GM12878 (cell line): ENCODE results near the gene GDI2. TPM values are rescaled to one million over a fixed set of nuclear protein-coding genes. Genes with fewer than 3 reads are reported as not detected.

Experiments used
- ATAC-seq: fragments of 200-7000 bp; cut with Tn5 transposase; 3 replicates; pipeline ENCODE4 v1.9.1; 2020; ENCODE audit warnings: mild to moderate bottlenecking, moderate library complexity
- BruUV-seq: library from RNA; stranded (reverse); fragments of 400-500 nt; replicated peaks from 2 replicates; lab custom pipeline; 2021; lab: Mats Ljungman, UMichigan
- CTCF ChIA-PET: fragments of 300-600 bp; sonication (Branson Sonifier 250); formaldehyde crosslinking; extraction: SDS; loops from one replicate; lab custom pipeline; 2021; ENCODE audit warnings: inconsistent platforms; lab: Yijun Ruan, JAX
- POLR2A ChIA-PET: fragments of 350-600 bp; formaldehyde crosslinking; extraction: SDS; loops from one replicate; lab custom pipeline; 2021; ENCODE audit warnings: inconsistent platforms; lab: Charles Lee
- RAD21 ChIA-PET: fragments of 300-600 bp; sonication (Branson Sonifier 250); formaldehyde crosslinking; loops from one replicate; lab custom pipeline; 2023; ENCODE audit warnings: antibody characterized with exemption; ENCODE audit not compliant: unreplicated experiment; lab: Charles Lee
- SMC1A ChIA-PET: fragments of 300-600 bp; sonication (Branson Sonifier 250); formaldehyde crosslinking; loops from one replicate; lab custom pipeline; 2023; ENCODE audit not compliant: unreplicated experiment, uncharacterized antibody; lab: Charles Lee
- DNase-seq: peaks from one replicate; pipeline ENCODE4 v3.0.0-alpha.2; 2011; ENCODE audit warnings: low read depth, low spot score
- FAIRE-seq: peaks from 3 replicates; lab custom pipeline; 2011; peaks lifted over from hg19 to GRCh38; lab: Jason Lieb, UNC
- H2AFZ ChIP-seq: 2 replicates; pipeline ENCODE4 v1.6.0; 2011; ENCODE audit warnings: low read depth, low read length, control low read depth; ENCODE audit not compliant: control insufficient read depth
- H3K27ac ChIP-seq: 2 replicates; pipeline ENCODE4 v1.5.1; 2011; ENCODE audit warnings: control low read depth; ENCODE audit not compliant: control insufficient read depth, insufficient read depth
- H3K27me3 ChIP-seq, 2 experiments: replicated peaks in 1 of 2; 2 replicates each; pipeline versions ENCODE4 v1.6.0 to v1.6.1; 2011; ENCODE audit warnings: low read length in 1 of 2; ENCODE audit not compliant: control insufficient read depth in 2 of 2, insufficient read depth in 2 of 2
- H3K36me3 ChIP-seq, 2 experiments: 2 replicates each; pipeline ENCODE4 v1.5.1; 2011; ENCODE audit warnings: low read length in 1 of 2; ENCODE audit not compliant: control insufficient read depth in 2 of 2, insufficient read depth in 2 of 2
- H3K4me1 ChIP-seq: 2 replicates; pipeline ENCODE4 v1.6.1; 2011; ENCODE audit warnings: mild to moderate bottlenecking, low read length, moderate library complexity, mixed read lengths; ENCODE audit not compliant: control insufficient read depth, insufficient read depth
- H3K4me2 ChIP-seq: 2 replicates; pipeline ENCODE4 v1.6.0; 2011; ENCODE audit warnings: control low read depth; ENCODE audit not compliant: control insufficient read depth, insufficient read depth
- H3K4me3 ChIP-seq: fragments of 200-600 bp; sonication (generic); 2 replicates; pipeline ENCODE4 v1.5.1; 2016
- H3K79me2 ChIP-seq: 2 replicates; pipeline ENCODE4 v1.6.0; 2011; ENCODE audit warnings: low read length; ENCODE audit not compliant: control insufficient read depth, insufficient read depth
- H3K9ac ChIP-seq: 2 replicates; pipeline ENCODE4 v1.8.0; 2011; ENCODE audit warnings: low read length, control low read depth, mixed read lengths; ENCODE audit not compliant: control insufficient read depth, insufficient read depth
- H3K9me3 ChIP-seq: replicated peaks from 3 replicates; pipeline ENCODE4 v1.5.1; 2011; ENCODE audit warnings: mild to moderate bottlenecking, low read length; ENCODE audit not compliant: control insufficient read depth, insufficient read depth
- H4K20me1 ChIP-seq: 2 replicates; pipeline ENCODE4 v1.6.0; 2011; ENCODE audit not compliant: control insufficient read depth, insufficient read depth
- JUND ChIP-seq: IDR thresholded peaks from 2 replicates; pipeline ENCODE4 v1.6.1; 2012; ENCODE audit warnings: low read depth, mild to moderate bottlenecking, low read length, improper control_type of control experiment, moderate library complexity
- MEF2B ChIP-seq: fragments of 450-650 bp; IDR thresholded peaks from 2 replicates; pipeline ENCODE4 v1.6.1; 2018; ENCODE audit warnings: mild to moderate bottlenecking, moderate library complexity; ENCODE audit not compliant: partially characterized antibody, poor library complexity, severe bottlenecking
- MXI1 ChIP-seq: fragments of 150-350 bp; IDR thresholded peaks from 2 replicates; pipeline ENCODE4 v1.6.1; 2011; ENCODE audit warnings: low read depth, mild to moderate bottlenecking, inconsistent platforms, low read length, improper control_type of control experiment
- NFYA ChIP-seq: IDR thresholded peaks from 2 replicates; pipeline ENCODE4 v1.6.1; 2011; ENCODE audit warnings: low read depth, mild to moderate bottlenecking, low read length, improper control_type of control experiment, borderline replicate concordance
- PAX8 ChIP-seq: fragments of 450-650 bp; IDR thresholded peaks from 2 replicates; pipeline ENCODE4 v1.6.1; 2017; ENCODE audit warnings: mild to moderate bottlenecking, moderate library complexity
- POLR2AphosphoS5 ChIP-seq: IDR thresholded peaks from 2 replicates; pipeline ENCODE4 v1.6.1; 2011; ENCODE audit warnings: mild to moderate bottlenecking, low read length, inconsistent platforms
- RBBP5 ChIP-seq: fragments of 200-600 bp; sonication (generic); conservative IDR thresholded peaks from 2 replicates; pipeline ENCODE4 v1.6.1; 2016
- RELA ChIP-seq: fragments of 450-650 bp; IDR thresholded peaks from 2 replicates; pipeline ENCODE4 v1.8.0; 2014; ENCODE audit warnings: borderline replicate concordance; ENCODE audit not compliant: partially characterized antibody
- STAT3 ChIP-seq: IDR thresholded peaks from 2 replicates; pipeline ENCODE4 v1.6.1; 2011; ENCODE audit warnings: low read depth, low read length, improper control_type of control experiment
- WGBS: methylation state at CpG from one replicate; pipeline ENCODE4 v1.1.6; 2016; ENCODE audit warnings: low lambda C conversion rate; ENCODE audit not compliant: insufficient replicate concordance, insufficient coverage; ENCODE audit errors: missing lambda C conversion rate; 5-methylcytosine and 5-hydroxymethylcytosine counted together
- in situ Hi-C: fragments of 300-500 bp; cut with MboI; formaldehyde crosslinking; loops from 9 replicates; pipeline ENCODE4 v1.14.3; 2018; ENCODE audit warnings: mixed read lengths
- intact Hi-C: fragments of 100-400 bp; cut with micrococcal nuclease; formaldehyde crosslinking; loops from one replicate; pipeline ENCODE4 v1.14.2; 2022; ENCODE audit not compliant: unreplicated experiment
- polyA plus RNA-seq, 11 experiments: library from polyadenylated mRNA; depleted of rRNA in 4 of 11; unstranded in 6 of 11; stranded (reverse) in 5 of 11; fragments of >200 nt; fragmentation: Nextera tagmentation in 4 of 11; fragmentation: Illumina TruSeq in 1 of 11; extraction: Ambion mirVana in 4 of 11; extraction: Trizol in 1 of 11; gene quantifications; 1 replicate in 1 of 11; 2 replicates in 10 of 11; pipeline versions ENCODE4 v1.2.1 to v1.2.3, GENCODE V29; 2011 to 2016; ENCODE audit warnings: inconsistent platforms in 2 of 11, missing spikeins in 2 of 11, low read depth in 1 of 11
- total RNA-seq, 4 experiments: library from RNA; depleted of rRNA in 3 of 4; stranded (reverse); fragments of >200 nt in 3 of 4; fragmentation: Illumina TruSeq in 1 of 4; extraction: Trizol in 1 of 4; gene quantifications; 2 replicates each; pipeline versions ENCODE4 v1.2.1 to v1.2.3, GENCODE V29; 2013 to 2021
- TF ChIP-seq, protein P1 (sequence below): IDR thresholded peaks from 2 replicates; pipeline ENCODE4 v1.6.1; 2011; ENCODE audit warnings: low read depth, low read length, improper control_type of control experiment, borderline replicate concordance
- TF ChIP-seq, protein P2 (sequence below): fragments of 450-650 bp; formaldehyde crosslinking; IDR thresholded peaks from 2 replicates; pipeline ENCODE4 v1.5.0; 2022; ENCODE audit warnings: mild to moderate bottlenecking, missing genetic modification characterization

GDI2 gene
- total and polyA plus RNA-seq, 10 of the 15 experiments (the other 5 are each of a cell fraction or from before 2014, with no cell fraction given) = 261 to 395 (median 276) TPM

DNA sequence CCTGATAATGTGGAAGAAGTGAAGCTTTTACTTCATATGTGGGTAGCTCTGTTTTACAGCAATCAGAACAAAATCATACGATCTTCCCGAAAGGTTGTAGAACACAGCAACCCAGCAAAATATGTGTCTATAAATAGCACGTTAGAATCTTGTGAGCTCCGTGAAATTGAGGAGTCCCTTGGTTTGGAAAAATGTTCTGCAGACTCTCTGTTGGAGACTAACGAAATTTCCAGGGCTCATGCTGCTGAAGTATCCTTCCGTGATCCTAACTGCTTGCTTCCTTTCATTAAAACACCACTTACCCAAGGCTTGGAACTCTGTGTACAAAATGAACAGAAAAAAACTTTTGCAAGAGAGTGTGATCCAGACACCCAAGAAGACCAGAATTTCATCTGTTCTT lies 71.1 kb downstream of the GDI2 start:
- BruUV-seq = no TSS peak
- no peaks in the 10 kb centered on the region for H3K9me3 ChIP-seq
- H3K9ac ChIP-seq = no peak overlapping the region
- in situ Hi-C loops (no loop called here), intact Hi-C loops (no loop called here)
- H3K4me3 ChIP-seq = no peak overlapping the region
- ChIA-PET RAD21 (interaction anchor here (0.6 kb wide), 1 partner anchor 103 kb away, joined by 4 read pairs; no protein-coding TSS in a partner anchor), POLR2A (no interaction called here), CTCF (no interaction called here), SMC1A (interaction anchor here (0.8 to 0.9 kb wide), 2 partner anchors 50 to 288 kb away, joined by 4 read pairs; no protein-coding TSS in a partner anchor)
- TF ChIP-seq NFYA = no peak
- TF ChIP-seq, protein P1, sequence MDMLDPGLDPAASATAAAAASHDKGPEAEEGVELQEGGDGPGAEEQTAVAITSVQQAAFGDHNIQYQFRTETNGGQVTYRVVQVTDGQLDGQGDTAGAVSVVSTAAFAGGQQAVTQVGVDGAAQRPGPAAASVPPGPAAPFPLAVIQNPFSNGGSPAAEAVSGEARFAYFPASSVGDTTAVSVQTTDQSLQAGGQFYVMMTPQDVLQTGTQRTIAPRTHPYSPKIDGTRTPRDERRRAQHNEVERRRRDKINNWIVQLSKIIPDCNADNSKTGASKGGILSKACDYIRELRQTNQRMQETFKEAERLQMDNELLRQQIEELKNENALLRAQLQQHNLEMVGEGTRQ = no peak
- TF ChIP-seq, protein P2, sequence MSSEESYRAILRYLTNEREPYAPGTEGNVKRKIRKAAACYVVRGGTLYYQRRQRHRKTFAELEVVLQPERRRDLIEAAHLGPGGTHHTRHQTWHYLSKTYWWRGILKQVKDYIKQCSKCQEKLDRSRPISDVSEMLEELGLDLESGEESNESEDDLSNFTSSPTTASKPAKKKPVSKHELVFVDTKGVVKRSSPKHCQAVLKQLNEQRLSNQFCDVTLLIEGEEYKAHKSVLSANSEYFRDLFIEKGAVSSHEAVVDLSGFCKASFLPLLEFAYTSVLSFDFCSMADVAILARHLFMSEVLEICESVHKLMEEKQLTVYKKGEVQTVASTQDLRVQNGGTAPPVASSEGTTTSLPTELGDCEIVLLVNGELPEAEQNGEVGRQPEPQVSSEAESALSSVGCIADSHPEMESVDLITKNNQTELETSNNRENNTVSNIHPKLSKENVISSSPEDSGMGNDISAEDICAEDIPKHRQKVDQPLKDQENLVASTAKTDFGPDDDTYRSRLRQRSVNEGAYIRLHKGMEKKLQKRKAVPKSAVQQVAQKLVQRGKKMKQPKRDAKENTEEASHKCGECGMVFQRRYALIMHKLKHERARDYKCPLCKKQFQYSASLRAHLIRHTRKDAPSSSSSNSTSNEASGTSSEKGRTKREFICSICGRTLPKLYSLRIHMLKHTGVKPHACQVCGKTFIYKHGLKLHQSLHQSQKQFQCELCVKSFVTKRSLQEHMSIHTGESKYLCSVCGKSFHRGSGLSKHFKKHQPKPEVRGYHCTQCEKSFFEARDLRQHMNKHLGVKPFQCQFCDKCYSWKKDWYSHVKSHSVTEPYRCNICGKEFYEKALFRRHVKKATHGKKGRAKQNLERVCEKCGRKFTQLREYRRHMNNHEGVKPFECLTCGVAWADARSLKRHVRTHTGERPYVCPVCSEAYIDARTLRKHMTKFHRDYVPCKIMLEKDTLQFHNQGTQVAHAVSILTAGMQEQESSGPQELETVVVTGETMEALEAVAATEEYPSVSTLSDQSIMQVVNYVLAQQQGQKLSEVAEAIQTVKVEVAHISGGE (CRISPR knock-in tag) = no peak
- TF ChIP-seq MXI1 = no peak
- no peak for TF ChIP-seq POLR2AphosphoS5
- no peak for TF ChIP-seq MEF2B
- TF ChIP-seq RBBP5 = no peak
- TF ChIP-seq STAT3 = no peak
- TF ChIP-seq PAX8 = no peak
- TF ChIP-seq JUND = no peak
- TF ChIP-seq RELA = no peak
- H3K27me3 ChIP-seq = no peaks in the 10 kb centered on the region
- H3K36me3 ChIP-seq = peaks cover 8 to 32% of the 10 kb centered on the region in 2 experiments
- no peak for DNase-seq
- no peak overlapping the region for H3K4me2 ChIP-seq
- H3K4me1 ChIP-seq = no peaks in the 10 kb centered on the region
- 86% methylated on average over 6 of the region's 6 CpGs for WGBS
- no peaks in the 10 kb centered on the region for H4K20me1 ChIP-seq
- H3K79me2 ChIP-seq = no peaks in the 10 kb centered on the region
- H3K27ac ChIP-seq = no peak overlapping the region
- H2AFZ ChIP-seq = no peak overlapping the region
- FAIRE-seq = no peak
- no peak for ATAC-seq
